HEK293T (cell line): ENCODE data around the gene LRRC45.

Experiments
- ARNT ChIP-seq: fragments of 450-650 bp; IDR thresholded peaks from 2 replicates; pipeline ENCODE4 v1.6.1; 2017; ENCODE audit warnings: mild to moderate bottlenecking
- BHLHE40 ChIP-seq: fragments of 450-650 bp; IDR thresholded peaks from 2 replicates; pipeline ENCODE4 v1.6.1; 2016; ENCODE audit warnings: mild to moderate bottlenecking, moderate library complexity, borderline replicate concordance
- CTBP1 ChIP-seq: fragments of 450-650 bp; IDR thresholded peaks from 2 replicates; pipeline ENCODE4 v1.6.1; 2016; ENCODE audit warnings: borderline replicate concordance
- FOXK2 ChIP-seq: fragments of 450-650 bp; IDR thresholded peaks from 2 replicates; pipeline ENCODE4 v1.6.1; 2016; ENCODE audit warnings: mild to moderate bottlenecking
- FOXM1 ChIP-seq: fragments of 450-650 bp; IDR thresholded peaks from 2 replicates; pipeline ENCODE4 v1.6.1; 2017; ENCODE audit warnings: mild to moderate bottlenecking, borderline replicate concordance
- L3MBTL2 ChIP-seq: fragments of 450-650 bp; conservative IDR thresholded peaks from 2 replicates; pipeline ENCODE4 v1.6.1; 2016; ENCODE audit warnings: mild to moderate bottlenecking
- LEF1 ChIP-seq: fragments of 450-650 bp; IDR thresholded peaks from 2 replicates; pipeline ENCODE4 v1.6.1; 2017; ENCODE audit warnings: mild to moderate bottlenecking, borderline replicate concordance
- NFRKB ChIP-seq: fragments of 450-650 bp; IDR thresholded peaks from 2 replicates; pipeline ENCODE4 v1.6.1; 2016; ENCODE audit warnings: mild to moderate bottlenecking, moderate library complexity
- SP1 ChIP-seq: fragments of 450-650 bp; IDR thresholded peaks from 2 replicates; pipeline ENCODE4 v1.6.1; 2017
- SUZ12 ChIP-seq: fragments of 450-650 bp; IDR thresholded peaks from 2 replicates; pipeline ENCODE4 v1.6.1; 2016; ENCODE audit warnings: mild to moderate bottlenecking
- TARDBP ChIP-seq: fragments of 450-650 bp; IDR thresholded peaks from 2 replicates; pipeline ENCODE4 v1.6.1; 2016
- ZNF384 ChIP-seq: fragments of 450-650 bp; IDR thresholded peaks from 2 replicates; pipeline ENCODE4 v1.6.1; 2016
- TF ChIP-seq, protein P1 (sequence below): fragments of 450-650 bp; IDR thresholded peaks from 2 replicates; pipeline ENCODE4 v1.6.1; 2016

DNA sequence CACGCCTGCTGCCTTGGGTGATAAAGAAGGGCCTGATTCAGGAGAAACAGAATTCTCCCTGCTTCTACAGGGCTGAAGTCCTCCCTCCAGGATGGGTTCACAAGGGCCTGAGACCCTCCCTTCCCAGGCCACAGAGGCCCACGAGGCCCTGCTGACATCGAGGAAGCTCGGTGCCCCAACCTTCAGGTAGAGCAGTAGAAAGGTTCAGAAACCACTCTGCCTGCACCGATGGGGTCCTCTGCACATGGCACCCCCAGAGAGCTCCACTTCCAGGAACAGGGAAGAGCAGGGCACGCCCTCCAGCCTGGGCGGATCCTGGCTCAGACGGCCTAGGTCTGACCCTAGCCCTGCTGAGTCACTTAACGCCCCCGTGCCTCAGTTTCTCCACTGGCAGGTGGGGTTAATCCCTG lies 1.2 kb upstream of the LRRC45 start:
- TF ChIP-seq TARDBP (no peak), FOXM1 (no peak), CTBP1 (no peak), NFRKB (no peak), BHLHE40 (no peak), LEF1 (no peak), FOXK2 (no peak), ZNF384 (no peak), SP1 (no peak), SUZ12 (no peak), ARNT (no peak), L3MBTL2 (no peak)
- TF ChIP-seq, protein P1, sequence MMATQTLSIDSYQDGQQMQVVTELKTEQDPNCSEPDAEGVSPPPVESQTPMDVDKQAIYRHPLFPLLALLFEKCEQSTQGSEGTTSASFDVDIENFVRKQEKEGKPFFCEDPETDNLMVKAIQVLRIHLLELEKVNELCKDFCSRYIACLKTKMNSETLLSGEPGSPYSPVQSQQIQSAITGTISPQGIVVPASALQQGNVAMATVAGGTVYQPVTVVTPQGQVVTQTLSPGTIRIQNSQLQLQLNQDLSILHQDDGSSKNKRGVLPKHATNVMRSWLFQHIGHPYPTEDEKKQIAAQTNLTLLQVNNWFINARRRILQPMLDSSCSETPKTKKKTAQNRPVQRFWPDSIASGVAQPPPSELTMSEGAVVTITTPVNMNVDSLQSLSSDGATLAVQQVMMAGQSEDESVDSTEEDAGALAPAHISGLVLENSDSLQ: no peak
